Bronchial epithelial cell (primary cell): Measurements from ENCODE around the gene RPS28. TPM values are rescaled to one million over a fixed set of nuclear protein-coding genes. Genes with fewer than 3 reads are reported as not detected.

Experiments used
- DNase-seq: peaks from one replicate; pipeline ENCODE4 v3.0.0-alpha.2; 2010; ENCODE audit warnings: low read depth
- FAIRE-seq: peaks from 2 replicates; lab custom pipeline; 2011; peaks lifted over from hg19 to GRCh38; lab: Jason Lieb, UNC
- H3K27me3 ChIP-seq: 2 replicates; pipeline ENCODE4 v1.5.1; 2011; ENCODE audit warnings: low read length; ENCODE audit not compliant: control insufficient read depth, insufficient read depth
- H3K36me3 ChIP-seq: 2 replicates; pipeline ENCODE4 v1.5.1; 2011; ENCODE audit warnings: low read length; ENCODE audit not compliant: control insufficient read depth, insufficient read depth
- H3K4me3 ChIP-seq: 2 replicates; pipeline ENCODE4 v1.5.1; 2011; ENCODE audit warnings: mild to moderate bottlenecking, low read depth, low read length, control low read depth
- CTCF ChIP-seq: IDR thresholded peaks from 2 replicates; pipeline ENCODE4 v1.5.1; 2011; ENCODE audit warnings: mild to moderate bottlenecking, moderate library complexity, low read length, control low read depth, inconsistent platforms; ENCODE audit not compliant: insufficient read depth, severe bottlenecking
- total RNA-seq: library from RNA; depleted of rRNA; stranded (reverse); fragments of >200 nt; gene quantifications from 2 replicates; pipeline ENCODE4 v1.2.1, GENCODE V29; 2014

The RPS28 gene
- total RNA-seq, 1 donor from 2014 or later: 279 TPM

DNA sequence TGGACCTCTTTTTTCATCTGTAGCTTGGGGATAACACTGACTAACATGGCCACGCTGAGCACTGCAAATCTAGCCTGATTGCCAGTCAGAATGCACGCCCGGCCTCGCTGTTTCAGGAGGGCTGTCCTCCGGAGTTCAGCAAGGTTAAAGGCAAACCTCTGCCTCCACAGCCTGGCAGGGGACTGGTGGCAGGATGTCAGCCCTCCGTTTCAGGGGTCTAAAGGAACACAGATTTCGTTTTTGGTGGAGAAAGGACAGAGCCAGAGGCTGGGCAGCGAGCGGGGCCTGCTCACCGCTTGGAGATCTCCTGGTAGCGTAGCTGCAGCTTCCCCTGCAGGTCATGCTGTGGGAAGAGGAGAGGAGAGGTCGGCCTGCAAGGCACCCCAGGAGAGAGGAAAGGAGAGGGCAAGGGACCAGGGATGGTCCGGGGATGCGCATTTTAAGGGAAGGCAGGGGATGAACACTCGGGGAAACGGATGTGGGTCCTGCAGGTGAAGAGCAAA, 681 bp upstream of the RPS28 start:
- FAIRE-seq (no peak), DNase-seq (no peak)

GRCh38 chr19:8321986-8322637, 816 bp downstream of the RPS28 start:
- no peak for DNase-seq
- TF ChIP-seq CTCF: no peak
- no peak for FAIRE-seq
- Histone ChIP-seq H3K36me3 (peaks cover 12% of the 10 kb centered on the region), H3K4me3 (peak overlapping the region; percentile 77), H3K27me3 (no peaks in the 10 kb centered on the region)

More for the DNA sequence above, 681 bp upstream of the RPS28 start:
- Histone ChIP-seq H3K36me3 (peaks cover 12% of the 10 kb centered on the region), H3K27me3 (no peaks in the 10 kb centered on the region), H3K4me3 (peak overlapping the region; percentile 77)
- TF ChIP-seq CTCF: no peak

GRCh38 chr19:8322638-8322997, 1.3 kb downstream of the RPS28 start:
- Histone ChIP-seq H3K36me3 (peaks cover 12% of the 10 kb centered on the region), H3K4me3 (peak overlapping the region; percentile 77), H3K27me3 (no peaks in the 10 kb centered on the region)
- FAIRE-seq (no peak), DNase-seq (no peak)
- no peak for TF ChIP-seq CTCF

- DNase-seq: no peak
- Histone ChIP-seq H3K27me3 (no peaks in the 10 kb centered on the region), H3K4me3 (no peak overlapping the region), H3K36me3 (peaks cover 12% of the 10 kb centered on the region)
- no peak for TF ChIP-seq CTCF
- no peak for FAIRE-seq
Measured at GRCh38 chr19:8323781-8324185, 2.5 kb downstream of the RPS28 start.

GRCh38 chr19:8324186-8325050, 3.1 kb downstream of the RPS28 start:
- Histone ChIP-seq H3K4me3 (no peak overlapping the region), H3K27me3 (no peaks in the 10 kb centered on the region), H3K36me3 (peaks cover 12% of the 10 kb centered on the region)
- DNase-seq: no peak
- FAIRE-seq: no peak
- TF ChIP-seq CTCF: no peak
